Liver (tissue), 9 donors: ENCODE data around the gene MYO1H. TPM values are rescaled to one million over a fixed set of nuclear protein-coding genes. Genes with fewer than 3 reads are reported as not detected.

Experiments
- DNase-seq: peaks from one replicate; pipeline ENCODE4 v3.0.0-alpha.2; 2017; ENCODE audit warnings: low spot score
- H3K27ac ChIP-seq, 2 donors: one replicate each; pipeline ENCODE4 v1.7.0; 2013; ENCODE audit warnings: inconsistent platforms in 2 of 2, low read length in 2 of 2, control low read depth in 1 of 2, low read depth in 1 of 2, mild to moderate bottlenecking in 1 of 2
- H3K27me3 ChIP-seq, 4 donors: one replicate each; pipeline versions ENCODE4 v1.6.1 to v1.7.0; 2013; ENCODE audit warnings: low read length in 3 of 4, inconsistent platforms in 1 of 4, mild to moderate bottlenecking in 1 of 4, moderate library complexity in 1 of 4; ENCODE audit not compliant: control insufficient read depth in 4 of 4, insufficient read depth in 4 of 4
- H3K36me3 ChIP-seq, 4 donors: one replicate each; pipeline versions ENCODE4 v1.6.1 to v1.7.0; 2013; ENCODE audit warnings: low read length in 3 of 4, mild to moderate bottlenecking in 3 of 4, low read depth in 1 of 4, moderate library complexity in 1 of 4; ENCODE audit not compliant: control insufficient read depth in 4 of 4, insufficient read depth in 3 of 4
- H3K4me1 ChIP-seq, 4 donors: one replicate each; pipeline versions ENCODE4 v1.6.1 to v1.7.0; 2013; ENCODE audit warnings: low read length in 3 of 4, mild to moderate bottlenecking in 3 of 4, moderate library complexity in 1 of 4; ENCODE audit not compliant: control insufficient read depth in 4 of 4, insufficient read depth in 4 of 4
- H3K4me3 ChIP-seq, 3 donors: one replicate each; pipeline versions ENCODE4 v1.6.1 to v1.7.0; 2013; ENCODE audit warnings: low read length in 3 of 3, control low read depth in 1 of 3, low read depth in 1 of 3, mild to moderate bottlenecking in 1 of 3
- H3K9ac ChIP-seq, 2 donors: one replicate each; pipeline ENCODE4 v1.7.0; 2013; ENCODE audit warnings: low read length in 2 of 2, mild to moderate bottlenecking in 2 of 2, moderate library complexity in 2 of 2, control low read depth in 1 of 2, low read depth in 1 of 2
- H3K9me3 ChIP-seq, 4 donors: one replicate each; pipeline versions ENCODE4 v1.6.1 to v1.7.0; 2013; ENCODE audit warnings: low read length in 3 of 4; ENCODE audit not compliant: control insufficient read depth in 4 of 4
- ATF3 ChIP-seq: IDR thresholded peaks from 2 replicates; pipeline ENCODE4 v1.6.1; 2016; ENCODE audit warnings: antibody characterized with exemption
- EGR1 ChIP-seq, 2 donors: IDR thresholded peaks; 2 replicates each; pipeline ENCODE4 v1.6.1; 2016 to 2018; ENCODE audit warnings: antibody characterized with exemption in 2 of 2, low read depth in 2 of 2
- FOXA1 ChIP-seq: IDR thresholded peaks from 2 replicates; pipeline ENCODE4 v1.6.1; 2016; ENCODE audit warnings: antibody characterized with exemption
- FOXA2 ChIP-seq: IDR thresholded peaks from 2 replicates; pipeline ENCODE4 v1.6.1; 2016; ENCODE audit warnings: antibody characterized with exemption
- GABPA ChIP-seq, 2 donors: IDR thresholded peaks in 1 of 2; conservative IDR thresholded peaks in 1 of 2; 2 replicates each; pipeline ENCODE4 v1.6.1; 2016; ENCODE audit warnings: antibody characterized with exemption in 2 of 2, mild to moderate bottlenecking in 1 of 2, moderate library complexity in 1 of 2
- HNF4A ChIP-seq, 2 donors: conservative IDR thresholded peaks; 2 replicates each; pipeline ENCODE4 v1.6.1; 2016; ENCODE audit warnings: antibody characterized with exemption in 2 of 2, mild to moderate bottlenecking in 2 of 2
- HNF4G ChIP-seq: IDR thresholded peaks from 2 replicates; pipeline ENCODE4 v1.6.1; 2016; ENCODE audit warnings: antibody characterized with exemption
- JUND ChIP-seq, 2 donors: IDR thresholded peaks; 2 replicates each; pipeline ENCODE4 v1.6.1; 2016; ENCODE audit warnings: antibody characterized with exemption in 2 of 2
- NR2F2 ChIP-seq: IDR thresholded peaks from 2 replicates; pipeline ENCODE4 v1.6.1; 2016; ENCODE audit warnings: antibody characterized with exemption
- RAD21 ChIP-seq, 2 donors: IDR thresholded peaks; 2 replicates each; pipeline ENCODE4 v1.6.1; 2016; ENCODE audit warnings: antibody characterized with exemption in 2 of 2, mild to moderate bottlenecking in 2 of 2
- REST ChIP-seq: IDR thresholded peaks from 2 replicates; pipeline ENCODE4 v1.6.1; 2016; ENCODE audit warnings: antibody characterized with exemption, mild to moderate bottlenecking
- RXRA ChIP-seq, 2 donors: IDR thresholded peaks; 2 replicates each; pipeline ENCODE4 v1.6.1; 2017 to 2018; ENCODE audit warnings: antibody characterized with exemption in 2 of 2, mild to moderate bottlenecking in 1 of 2
- SP1 ChIP-seq: IDR thresholded peaks from 2 replicates; pipeline ENCODE4 v1.6.1; 2018; ENCODE audit warnings: antibody characterized with exemption, mild to moderate bottlenecking
- TAF1 ChIP-seq: conservative IDR thresholded peaks from 2 replicates; pipeline ENCODE4 v1.6.1; 2016; ENCODE audit warnings: antibody characterized with exemption, mild to moderate bottlenecking
- YY1 ChIP-seq: IDR thresholded peaks from 2 replicates; pipeline ENCODE4 v1.6.1; 2016; ENCODE audit warnings: antibody characterized with exemption, mild to moderate bottlenecking
- WGBS: extraction: QIAGEN DNeasy Blood & Tissue Kit; methylation state at CpG from one replicate; pipeline ENCODE4 v1.1.7; 2013; 5-methylcytosine and 5-hydroxymethylcytosine counted together
- polyA plus RNA-seq, 2 donors: library from polyadenylated mRNA; stranded (reverse) in 1 of 2; unstranded in 1 of 2; fragments of 200-250 nt in 1 of 2; fragments of >200 nt in 1 of 2; fragmentation: Nextera tagmentation in 1 of 2; extraction: Ambion mirVana in 1 of 2; gene quantifications; one replicate each; pipeline versions ENCODE4 v1.2.1 to v1.2.3, GENCODE V29; 2013 to 2015
- total RNA-seq, 2 donors: library from RNA; depleted of rRNA; stranded (reverse); fragments of >200 nt; gene quantifications; one replicate each; pipeline ENCODE4 v1.2.3, GENCODE V29; 2014
- TF ChIP-seq, protein P1 (sequence below): IDR thresholded peaks from 2 replicates; pipeline ENCODE4 v1.6.1; 2016; ENCODE audit warnings: antibody characterized with exemption
- TF ChIP-seq, protein P2 (sequence below): fragments of 150-350 bp; IDR thresholded peaks from 2 replicates; pipeline ENCODE4 v1.5.1; 2017; ENCODE audit warnings: improper control_type of control experiment, low read depth, low read length; ENCODE audit not compliant: missing input control
- TF ChIP-seq, protein P3 (sequence below): IDR thresholded peaks from 2 replicates; pipeline ENCODE4 v1.6.1; 2016; ENCODE audit warnings: antibody characterized with exemption
- donor health status: healthy.
- donor health status: healthy.
- donor health status: healthy.
- donor health status: healthy.
- donor health status: healthy.

MYO1H gene
- total and polyA plus RNA-seq, 4 donors, result not detected

DNA sequence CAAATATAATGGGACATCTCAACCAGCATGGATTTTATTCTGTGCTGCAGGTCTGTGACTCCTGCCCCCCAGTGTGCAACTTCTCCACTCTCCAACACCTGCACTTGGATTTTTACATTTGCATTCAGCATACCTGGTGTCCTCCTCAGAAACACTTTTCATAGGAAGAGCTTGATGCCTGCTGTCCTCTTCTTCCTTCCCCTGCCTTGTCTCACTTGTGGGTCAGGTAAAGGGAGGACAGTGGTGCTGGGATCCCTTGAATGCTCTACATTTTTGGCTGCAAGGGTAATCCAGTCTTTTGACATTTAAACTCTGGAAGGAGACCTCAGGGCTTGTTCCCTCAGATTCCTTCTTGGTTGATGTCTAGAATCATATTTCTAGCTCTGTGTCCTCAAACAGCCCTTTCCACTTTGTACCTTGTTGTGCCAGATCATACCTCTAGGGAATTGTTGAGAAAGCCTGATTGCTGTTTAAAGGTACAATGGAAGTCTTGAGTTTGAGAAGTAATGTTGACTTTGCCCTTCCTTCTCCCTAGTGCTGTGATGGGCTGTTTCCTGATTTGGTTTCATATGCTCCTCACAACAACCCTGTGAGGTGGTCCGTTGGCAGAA lies 142.4 kb downstream of the MYO1H start:
- H3K4me1 ChIP-seq, result no peaks in the 10 kb centered on the region
- H3K9me3 ChIP-seq, result no peaks in the 10 kb centered on the region
- H3K4me3 ChIP-seq, result no peak overlapping the region
- TF ChIP-seq JUND (IDR thresholded peaks at IDR 0.05), result no peak
- TF ChIP-seq FOXA1, result no peak
- TF ChIP-seq SP1, result no peak
- TF ChIP-seq REST, result no peak
- TF ChIP-seq, protein P1, sequence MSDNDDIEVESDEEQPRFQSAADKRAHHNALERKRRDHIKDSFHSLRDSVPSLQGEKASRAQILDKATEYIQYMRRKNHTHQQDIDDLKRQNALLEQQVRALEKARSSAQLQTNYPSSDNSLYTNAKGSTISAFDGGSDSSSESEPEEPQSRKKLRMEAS, result no peak
- TF ChIP-seq HNF4A (conservative IDR thresholded peaks at IDR 0.05), result no peak
- TF ChIP-seq RXRA (IDR thresholded peaks at IDR 0.05), result no peak
- TF ChIP-seq, protein P2, sequence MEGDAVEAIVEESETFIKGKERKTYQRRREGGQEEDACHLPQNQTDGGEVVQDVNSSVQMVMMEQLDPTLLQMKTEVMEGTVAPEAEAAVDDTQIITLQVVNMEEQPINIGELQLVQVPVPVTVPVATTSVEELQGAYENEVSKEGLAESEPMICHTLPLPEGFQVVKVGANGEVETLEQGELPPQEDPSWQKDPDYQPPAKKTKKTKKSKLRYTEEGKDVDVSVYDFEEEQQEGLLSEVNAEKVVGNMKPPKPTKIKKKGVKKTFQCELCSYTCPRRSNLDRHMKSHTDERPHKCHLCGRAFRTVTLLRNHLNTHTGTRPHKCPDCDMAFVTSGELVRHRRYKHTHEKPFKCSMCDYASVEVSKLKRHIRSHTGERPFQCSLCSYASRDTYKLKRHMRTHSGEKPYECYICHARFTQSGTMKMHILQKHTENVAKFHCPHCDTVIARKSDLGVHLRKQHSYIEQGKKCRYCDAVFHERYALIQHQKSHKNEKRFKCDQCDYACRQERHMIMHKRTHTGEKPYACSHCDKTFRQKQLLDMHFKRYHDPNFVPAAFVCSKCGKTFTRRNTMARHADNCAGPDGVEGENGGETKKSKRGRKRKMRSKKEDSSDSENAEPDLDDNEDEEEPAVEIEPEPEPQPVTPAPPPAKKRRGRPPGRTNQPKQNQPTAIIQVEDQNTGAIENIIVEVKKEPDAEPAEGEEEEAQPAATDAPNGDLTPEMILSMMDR, result no peak
- no peak for TF ChIP-seq EGR1 (IDR thresholded peaks at IDR 0.05; ENCODE audit: low read depth in 2 of 2)
- TF ChIP-seq, protein P3, sequence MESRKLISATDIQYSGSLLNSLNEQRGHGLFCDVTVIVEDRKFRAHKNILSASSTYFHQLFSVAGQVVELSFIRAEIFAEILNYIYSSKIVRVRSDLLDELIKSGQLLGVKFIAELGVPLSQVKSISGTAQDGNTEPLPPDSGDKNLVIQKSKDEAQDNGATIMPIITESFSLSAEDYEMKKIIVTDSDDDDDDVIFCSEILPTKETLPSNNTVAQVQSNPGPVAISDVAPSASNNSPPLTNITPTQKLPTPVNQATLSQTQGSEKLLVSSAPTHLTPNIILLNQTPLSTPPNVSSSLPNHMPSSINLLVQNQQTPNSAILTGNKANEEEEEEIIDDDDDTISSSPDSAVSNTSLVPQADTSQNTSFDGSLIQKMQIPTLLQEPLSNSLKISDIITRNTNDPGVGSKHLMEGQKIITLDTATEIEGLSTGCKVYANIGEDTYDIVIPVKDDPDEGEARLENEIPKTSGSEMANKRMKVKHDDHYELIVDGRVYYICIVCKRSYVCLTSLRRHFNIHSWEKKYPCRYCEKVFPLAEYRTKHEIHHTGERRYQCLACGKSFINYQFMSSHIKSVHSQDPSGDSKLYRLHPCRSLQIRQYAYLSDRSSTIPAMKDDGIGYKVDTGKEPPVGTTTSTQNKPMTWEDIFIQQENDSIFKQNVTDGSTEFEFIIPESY, result no peak
- no peak for TF ChIP-seq GABPA (IDR thresholded peaks at IDR 0.05 in 1 of 2, conservative IDR thresholded peaks at IDR 0.05 in 1 of 2)
- TF ChIP-seq HNF4G, result no peak
- TF ChIP-seq YY1, result no peak
- TF ChIP-seq ATF3, result no peak
- no peak for TF ChIP-seq NR2F2
- peaks cover 22 to 94% (median 74%) of the 10 kb centered on the region in 4 donors for H3K36me3 ChIP-seq
- no peak for DNase-seq
- H3K9ac ChIP-seq, result no peak overlapping the region
- 93% methylated on average over 1 of the region's 1 CpG for WGBS
- no peak overlapping the region for H3K27ac ChIP-seq
- no peaks in the 10 kb centered on the region for H3K27me3 ChIP-seq

- Histone ChIP-seq H3K27me3 (no peaks in the 10 kb centered on the region), H3K36me3 (peaks cover 19 to 81% (median 63%) of the 10 kb centered on the region in 4 donors), H3K27ac (no peak overlapping the region), H3K4me1 (no peaks in the 10 kb centered on the region), H3K9ac (no peak overlapping the region), H3K4me3 (no peak overlapping the region), H3K9me3 (no peaks in the 10 kb centered on the region)
- no peak for TF ChIP-seq HNF4G
- TF ChIP-seq, protein P1, result no peak
- TF ChIP-seq EGR1 (IDR thresholded peaks at IDR 0.05; ENCODE audit: low read depth in 2 of 2), result no peak
- TF ChIP-seq FOXA2, result no peak
- no peak for TF ChIP-seq YY1
- no peak for TF ChIP-seq FOXA1
- TF ChIP-seq NR2F2, result no peak
- TF ChIP-seq TAF1, result no peak
- TF ChIP-seq RXRA (IDR thresholded peaks at IDR 0.05), result no peak
- TF ChIP-seq RAD21 (IDR thresholded peaks at IDR 0.05), result no peak
- DNase-seq, result no peak
- WGBS, result 96% methylated on average over 4 of the region's 4 CpGs
These were observed 144.0 kb downstream of the MYO1H start for GRCh38 chr12:109491671-109492070.
